K562 (cell line): ENCODE measurements around the gene CUL2. TPM values are rescaled to one million over a fixed set of nuclear protein-coding genes. Genes with fewer than 3 reads are reported as not detected.

Source experiments
- ATAC-seq: fragments of 200-7000 bp; cut with Tn5 transposase; 3 replicates; pipeline ENCODE4 v1.9.1; 2020; ENCODE audit warnings: moderate library complexity
- BruUV-seq: library from RNA; stranded (reverse); fragments of 400-500 nt; replicated peaks from 2 replicates; lab custom pipeline; 2021; lab: Mats Ljungman, UMichigan
- CTCF ChIA-PET: fragments of 300-600 bp; formaldehyde crosslinking; extraction: SDS; loops from one replicate; lab custom pipeline; 2021; ENCODE audit warnings: low intra/inter-chr PET ratio; lab: Yijun Ruan, JAX
- POLR2A ChIA-PET: fragments of 300-600, 350-650 bp; sonication (Branson Sonifier 250); formaldehyde crosslinking; extraction: SDS; loops from one replicate; lab custom pipeline; 2021; ENCODE audit warnings: antibody characterized with exemption, inconsistent platforms; lab: Yijun Ruan, JAX
- DNase-seq, 4 experiments: peaks; one replicate each; pipeline versions ENCODE4 v3.0.0 to v3.0.0-alpha.2; 2011 to 2018; ENCODE audit warnings: low spot score in 3 of 4, mixed read lengths in 3 of 4; ENCODE audit errors: extremely low read depth in 1 of 4
- FAIRE-seq: peaks from 2 replicates; lab custom pipeline; 2011; peaks lifted over from hg19 to GRCh38; lab: Jason Lieb, UNC
- H2AFZ ChIP-seq: 2 replicates; pipeline ENCODE4 v1.6.0; 2011; ENCODE audit warnings: low read depth, low read length, control low read depth, inconsistent platforms
- H3K27ac ChIP-seq: fragments of 200-600 bp; 3 replicates; pipeline ENCODE4 v1.8.0; 2011; ENCODE audit warnings: low read depth, mild to moderate bottlenecking, control low read depth, inconsistent platforms, low read length, moderate library complexity, mixed read lengths; ENCODE audit errors: extremely low read depth
- H3K27me3 ChIP-seq, 2 experiments: fragments of 300-600 bp in 1 of 2; 2 replicates in 1 of 2; 3 replicates in 1 of 2; pipeline versions ENCODE4 v1.6.0 to v1.8.0; 2011; ENCODE audit warnings: inconsistent platforms in 2 of 2, low read length in 2 of 2, mild to moderate bottlenecking in 1 of 2, mixed read lengths in 1 of 2, moderate library complexity in 1 of 2; ENCODE audit not compliant: control insufficient read depth in 2 of 2, insufficient read depth in 2 of 2
- H3K36me3 ChIP-seq: fragments of 300-600 bp; 3 replicates; pipeline ENCODE4 v1.8.0; 2011; ENCODE audit warnings: mild to moderate bottlenecking, low read length, inconsistent platforms; ENCODE audit not compliant: control insufficient read depth, insufficient read depth
- H3K4me1 ChIP-seq, 2 experiments: fragments of 200-600 bp in 1 of 2; replicated peaks in 1 of 2; 2 replicates in 1 of 2; 3 replicates in 1 of 2; pipeline versions ENCODE4 v1.5.1 to v1.8.0; 2011; ENCODE audit warnings: inconsistent platforms in 2 of 2, low read length in 2 of 2, mild to moderate bottlenecking in 1 of 2, mixed read lengths in 1 of 2, moderate library complexity in 1 of 2; ENCODE audit not compliant: control insufficient read depth in 2 of 2, insufficient read depth in 2 of 2
- H3K4me2 ChIP-seq: 2 replicates; pipeline ENCODE4 v1.6.1; 2011; ENCODE audit warnings: low read length, control low read depth, inconsistent platforms, mixed read lengths; ENCODE audit not compliant: insufficient read depth
- H3K4me3 ChIP-seq: fragments of 200-600 bp; sonication (generic), shearing (Covaris generic); 2 replicates; pipeline ENCODE4 v1.5.1; 2016; ENCODE audit warnings: control low read depth, inconsistent platforms
- H3K79me2 ChIP-seq: fragments of 200-600 bp; 3 replicates; pipeline ENCODE4 v1.8.0; 2011; ENCODE audit warnings: low read length, inconsistent platforms; ENCODE audit not compliant: control insufficient read depth, insufficient read depth
- H3K9ac ChIP-seq, 2 experiments: 2 replicates each; pipeline versions ENCODE4 v1.6.0 to v1.6.1; 2011; ENCODE audit warnings: low read depth in 2 of 2, low read length in 2 of 2, control low read depth in 1 of 2, inconsistent platforms in 1 of 2, mild to moderate bottlenecking in 1 of 2, mixed read lengths in 1 of 2; ENCODE audit not compliant: insufficient read depth in 1 of 2
- H3K9me1 ChIP-seq: one replicate; pipeline ENCODE4 v1.6.0; 2011; ENCODE audit warnings: inconsistent platforms, mild to moderate bottlenecking, low read length, moderate library complexity; ENCODE audit not compliant: control insufficient read depth, insufficient read depth
- H3K9me3 ChIP-seq: replicated peaks from 2 replicates; pipeline ENCODE4 v1.5.1; 2011; ENCODE audit warnings: low read depth, low read length, inconsistent platforms; ENCODE audit not compliant: control insufficient read depth, insufficient read depth
- H4K20me1 ChIP-seq: replicated peaks from 2 replicates; pipeline ENCODE4 v1.6.1; 2011; ENCODE audit warnings: low read length, inconsistent platforms, mixed read lengths; ENCODE audit not compliant: control insufficient read depth, insufficient read depth
- ELF2 ChIP-seq: fragments of 250-450 bp; sonication (Bioruptor Pico); IDR thresholded peaks from 2 replicates; pipeline ENCODE4 v1.5.0; 2021; ENCODE audit warnings: mild to moderate bottlenecking
- GABPB2 ChIP-seq: fragments of 250-450 bp; sonication (Bioruptor Pico); conservative IDR thresholded peaks from 2 replicates; pipeline ENCODE4 v1.5.1; 2021; ENCODE audit warnings: mild to moderate bottlenecking
- HDAC1 ChIP-seq, 2 experiments: fragments of 450-650 bp; IDR thresholded peaks; 2 replicates each; pipeline ENCODE4 v1.6.1; 2016 to 2017; ENCODE audit warnings: inconsistent platforms in 1 of 2, mild to moderate bottlenecking in 1 of 2, moderate library complexity in 1 of 2
- KAT8 ChIP-seq: fragments of 450-650 bp; IDR thresholded peaks from 2 replicates; pipeline ENCODE4 v1.6.1; 2016; ENCODE audit warnings: low read depth, mild to moderate bottlenecking
- L3MBTL2 ChIP-seq: fragments of 450-650 bp; IDR thresholded peaks from 2 replicates; pipeline ENCODE4 v1.6.1; 2016; ENCODE audit warnings: mild to moderate bottlenecking, moderate library complexity
- POLR2H ChIP-seq: IDR thresholded peaks from 2 replicates; pipeline ENCODE4 v1.6.1; 2016; ENCODE audit warnings: missing genetic modification characterization, low read depth, mild to moderate bottlenecking, control low read depth, missing compliant biosample characterization, moderate library complexity
- PTRF ChIP-seq: fragments of 450-650 bp; IDR thresholded peaks from 2 replicates; pipeline ENCODE4 v1.6.1; 2016; ENCODE audit warnings: mild to moderate bottlenecking, missing genetic modification characterization, missing compliant biosample characterization
- TEAD1 ChIP-seq, 2 experiments: fragments of 450-650 bp in 1 of 2; sonication (generic) in 1 of 2; formaldehyde crosslinking; IDR thresholded peaks; 2 replicates each; pipeline versions ENCODE4 v1.4.0 to v1.8.0; 2020 to 2022; ENCODE audit warnings: mild to moderate bottlenecking in 2 of 2, missing genetic modification reagents in 1 of 2
- ZNF165 ChIP-seq: fragments of 250-450 bp; sonication (Bioruptor Pico); IDR thresholded peaks from 2 replicates; pipeline ENCODE4 v1.4.0; 2020; ENCODE audit warnings: borderline replicate concordance
- WGBS: fragments of 100-300 bp; shearing (Covaris generic); methylation state at CpG from one replicate; pipeline ENCODE4 v1.1.6; 2016; ENCODE audit warnings: low coverage, mixed read lengths; ENCODE audit not compliant: insufficient coverage; ENCODE audit errors: missing lambda C conversion rate; 5-methylcytosine and 5-hydroxymethylcytosine counted together
- in situ Hi-C: fragments of 300-500 bp; cut with MboI; formaldehyde crosslinking; loops from 4 replicates; pipeline ENCODE4 v1.15.0; 2018; ENCODE audit warnings: inconsistent platforms, mixed read lengths
- intact Hi-C: fragments of 100-400 bp; cut with micrococcal nuclease; formaldehyde crosslinking; loops from 2 replicates; pipeline ENCODE4 v1.14.2; 2022
- polyA plus RNA-seq, 8 experiments: library from polyadenylated mRNA; depleted of rRNA in 4 of 8; stranded (reverse) in 5 of 8; unstranded in 3 of 8; fragments of >200 nt; fragmentation: Nextera tagmentation in 2 of 8; fragmentation: Illumina TruSeq in 1 of 8; extraction: Ambion mirVana in 2 of 8; extraction: Trizol in 1 of 8; gene quantifications; 2 replicates each; pipeline versions ENCODE4 v1.2.1 to v1.2.3, GENCODE V29; 2011 to 2014; ENCODE audit warnings: inconsistent platforms in 1 of 8, missing spikeins in 1 of 8
- total RNA-seq, 7 experiments: library from RNA; depleted of rRNA in 6 of 7; stranded (reverse); fragments of >200 nt in 6 of 7; fragmentation: Illumina TruSeq in 2 of 7; extraction: Trizol in 2 of 7; gene quantifications; 2 replicates each; pipeline versions ENCODE4 v1.2.1 to v1.2.3, GENCODE V29; 2011 to 2021; ENCODE audit warnings: low replicate concordance in 1 of 7
- TF ChIP-seq, protein P1 (sequence below): fragments of 250-450 bp; sonication (Bioruptor Pico); IDR thresholded peaks from 2 replicates; pipeline ENCODE4 v1.5.0; 2021
- TF ChIP-seq, protein P2 (sequence below), 3 experiments: fragments of 200-800 bp in 1 of 3; fragments of 250-450 bp in 1 of 3; fragments of 450-650 bp in 1 of 3; sonication (Bioruptor Pico) in 1 of 3; sonication (Bioruptor generic) in 1 of 3; formaldehyde crosslinking in 1 of 3; IDR thresholded peaks; 2 replicates each; pipeline versions ENCODE4 v1.6.1 to v1.8.0; 2016 to 2022; ENCODE audit warnings: mild to moderate bottlenecking in 2 of 3, missing genetic modification characterization in 2 of 3, missing compliant biosample characterization in 1 of 3, moderate library complexity in 1 of 3
- TF ChIP-seq, protein P3 (sequence below), 2 experiments: fragments of 450-650 bp in 1 of 2; sonication (generic) in 1 of 2; formaldehyde crosslinking in 1 of 2; IDR thresholded peaks in 1 of 2; conservative IDR thresholded peaks in 1 of 2; 2 replicates each; pipeline versions ENCODE4 v1.6.1 to v1.8.1; 2016 to 2023; ENCODE audit warnings: mild to moderate bottlenecking in 2 of 2, moderate library complexity in 2 of 2, inconsistent platforms in 1 of 2, missing genetic modification reagents in 1 of 2
- TF ChIP-seq, protein P4 (sequence below): fragments of 450-650 bp; IDR thresholded peaks from 2 replicates; pipeline ENCODE4 v1.6.1; 2016; ENCODE audit warnings: mild to moderate bottlenecking

The CUL2 gene
- total and polyA plus RNA-seq, 9 of the 15 experiments (the other 6 are each of a cell fraction or from before 2014, with no cell fraction given): 17.3 to 46.3 (median 41.2) TPM

DNA sequence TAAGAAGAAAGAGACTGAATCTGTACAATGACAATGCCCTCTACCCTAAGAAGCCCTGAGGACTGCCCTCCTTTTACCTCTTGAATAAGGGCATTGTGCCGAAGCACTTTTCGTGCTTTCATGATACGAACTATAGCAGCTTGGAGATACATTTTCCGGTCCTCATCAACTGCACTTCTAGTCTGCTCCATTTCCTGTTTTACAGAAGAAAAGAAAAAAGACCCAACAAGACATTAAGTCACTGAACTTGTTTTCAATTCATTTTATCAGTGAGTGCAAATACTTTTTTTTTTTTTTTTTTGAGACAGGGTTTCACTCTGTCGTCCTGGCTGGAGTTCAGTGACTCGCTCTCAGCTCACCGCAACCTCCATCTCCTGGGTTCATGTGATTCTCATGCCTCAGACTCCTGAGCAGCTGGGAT is 78.4 kb downstream of the CUL2 start:
- intact Hi-C loops (no loop called here), in situ Hi-C loops (no loop called here)
- Histone ChIP-seq H3K79me2 (no peaks in the 10 kb centered on the region), H3K9me1 (no peaks in the 10 kb centered on the region), H4K20me1 (no peaks in the 10 kb centered on the region), H3K4me3 (no peak overlapping the region), H3K36me3 (peaks cover 37% of the 10 kb centered on the region; the same call in 2 of the 3 replicates), H3K9me3 (no peaks in the 10 kb centered on the region), H3K27me3 (no peaks in the 10 kb centered on the region), H3K9ac (no peak overlapping the region), H3K4me1 (no peaks in the 10 kb centered on the region), H3K27ac (no peak overlapping the region), H2AFZ (no peak overlapping the region), H3K4me2 (no peak overlapping the region)
- 97% methylated on average over 7 of the region's 7 CpGs for WGBS
- ChIA-PET POLR2A (interaction anchor here (0.5 kb wide), 1 partner anchor 241 kb away, joined by 3 read pairs; no protein-coding TSS in a partner anchor), CTCF (no interaction called here)
- TF ChIP-seq POLR2H (tag) (no peak), KAT8 (no peak), ZNF165 (CRISPR knock-in tag) (no peak), GABPB2 (CRISPR knock-in tag) (no peak), PTRF (no peak), ELF2 (no peak), HDAC1 (IDR thresholded peaks at IDR 0.05) (no peak), TEAD1 (CRISPR knock-in tag; IDR thresholded peaks at IDR 0.05) (no peak), L3MBTL2 (no peak)
- TF ChIP-seq, protein P1, sequence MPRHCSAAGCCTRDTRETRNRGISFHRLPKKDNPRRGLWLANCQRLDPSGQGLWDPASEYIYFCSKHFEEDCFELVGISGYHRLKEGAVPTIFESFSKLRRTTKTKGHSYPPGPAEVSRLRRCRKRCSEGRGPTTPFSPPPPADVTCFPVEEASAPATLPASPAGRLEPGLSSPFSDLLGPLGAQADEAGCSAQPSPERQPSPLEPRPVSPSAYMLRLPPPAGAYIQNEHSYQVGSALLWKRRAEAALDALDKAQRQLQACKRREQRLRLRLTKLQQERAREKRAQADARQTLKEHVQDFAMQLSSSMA (CRISPR knock-in tag): no peak
- TF ChIP-seq, protein P2, sequence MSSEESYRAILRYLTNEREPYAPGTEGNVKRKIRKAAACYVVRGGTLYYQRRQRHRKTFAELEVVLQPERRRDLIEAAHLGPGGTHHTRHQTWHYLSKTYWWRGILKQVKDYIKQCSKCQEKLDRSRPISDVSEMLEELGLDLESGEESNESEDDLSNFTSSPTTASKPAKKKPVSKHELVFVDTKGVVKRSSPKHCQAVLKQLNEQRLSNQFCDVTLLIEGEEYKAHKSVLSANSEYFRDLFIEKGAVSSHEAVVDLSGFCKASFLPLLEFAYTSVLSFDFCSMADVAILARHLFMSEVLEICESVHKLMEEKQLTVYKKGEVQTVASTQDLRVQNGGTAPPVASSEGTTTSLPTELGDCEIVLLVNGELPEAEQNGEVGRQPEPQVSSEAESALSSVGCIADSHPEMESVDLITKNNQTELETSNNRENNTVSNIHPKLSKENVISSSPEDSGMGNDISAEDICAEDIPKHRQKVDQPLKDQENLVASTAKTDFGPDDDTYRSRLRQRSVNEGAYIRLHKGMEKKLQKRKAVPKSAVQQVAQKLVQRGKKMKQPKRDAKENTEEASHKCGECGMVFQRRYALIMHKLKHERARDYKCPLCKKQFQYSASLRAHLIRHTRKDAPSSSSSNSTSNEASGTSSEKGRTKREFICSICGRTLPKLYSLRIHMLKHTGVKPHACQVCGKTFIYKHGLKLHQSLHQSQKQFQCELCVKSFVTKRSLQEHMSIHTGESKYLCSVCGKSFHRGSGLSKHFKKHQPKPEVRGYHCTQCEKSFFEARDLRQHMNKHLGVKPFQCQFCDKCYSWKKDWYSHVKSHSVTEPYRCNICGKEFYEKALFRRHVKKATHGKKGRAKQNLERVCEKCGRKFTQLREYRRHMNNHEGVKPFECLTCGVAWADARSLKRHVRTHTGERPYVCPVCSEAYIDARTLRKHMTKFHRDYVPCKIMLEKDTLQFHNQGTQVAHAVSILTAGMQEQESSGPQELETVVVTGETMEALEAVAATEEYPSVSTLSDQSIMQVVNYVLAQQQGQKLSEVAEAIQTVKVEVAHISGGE (CRISPR knock-in tag; IDR thresholded peaks at IDR 0.05): no peak
- TF ChIP-seq, protein P3, sequence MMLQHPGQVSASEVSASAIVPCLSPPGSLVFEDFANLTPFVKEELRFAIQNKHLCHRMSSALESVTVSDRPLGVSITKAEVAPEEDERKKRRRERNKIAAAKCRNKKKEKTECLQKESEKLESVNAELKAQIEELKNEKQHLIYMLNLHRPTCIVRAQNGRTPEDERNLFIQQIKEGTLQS (IDR thresholded peaks at IDR 0.05): no peak
- TF ChIP-seq, protein P3 (CRISPR knock-in tag; conservative IDR thresholded peaks at IDR 0.05): no peak
- TF ChIP-seq, protein P4, sequence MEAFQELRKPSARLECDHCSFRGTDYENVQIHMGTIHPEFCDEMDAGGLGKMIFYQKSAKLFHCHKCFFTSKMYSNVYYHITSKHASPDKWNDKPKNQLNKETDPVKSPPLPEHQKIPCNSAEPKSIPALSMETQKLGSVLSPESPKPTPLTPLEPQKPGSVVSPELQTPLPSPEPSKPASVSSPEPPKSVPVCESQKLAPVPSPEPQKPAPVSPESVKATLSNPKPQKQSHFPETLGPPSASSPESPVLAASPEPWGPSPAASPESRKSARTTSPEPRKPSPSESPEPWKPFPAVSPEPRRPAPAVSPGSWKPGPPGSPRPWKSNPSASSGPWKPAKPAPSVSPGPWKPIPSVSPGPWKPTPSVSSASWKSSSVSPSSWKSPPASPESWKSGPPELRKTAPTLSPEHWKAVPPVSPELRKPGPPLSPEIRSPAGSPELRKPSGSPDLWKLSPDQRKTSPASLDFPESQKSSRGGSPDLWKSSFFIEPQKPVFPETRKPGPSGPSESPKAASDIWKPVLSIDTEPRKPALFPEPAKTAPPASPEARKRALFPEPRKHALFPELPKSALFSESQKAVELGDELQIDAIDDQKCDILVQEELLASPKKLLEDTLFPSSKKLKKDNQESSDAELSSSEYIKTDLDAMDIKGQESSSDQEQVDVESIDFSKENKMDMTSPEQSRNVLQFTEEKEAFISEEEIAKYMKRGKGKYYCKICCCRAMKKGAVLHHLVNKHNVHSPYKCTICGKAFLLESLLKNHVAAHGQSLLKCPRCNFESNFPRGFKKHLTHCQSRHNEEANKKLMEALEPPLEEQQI: no peak
- no TSS peak for BruUV-seq
- no peak for FAIRE-seq
- no peak for ATAC-seq
- DNase-seq: no peak
